Sigmoid colon (tissue), 4 donors: ENCODE results near the gene CCDC192.

Experiments used
- CTCF ChIP-seq, 4 experiments: fragments of 450-650 bp in 3 of 4; fragments of 200-600 bp in 1 of 4; IDR thresholded peaks; one replicate each; pipeline ENCODE4 v1.5.1; 2016 to 2019; ENCODE audit warnings: antibody characterized with exemption in 4 of 4, mild to moderate bottlenecking in 3 of 4, moderate library complexity in 2 of 4
- EP300 ChIP-seq, 4 donors: sonication (generic); formaldehyde crosslinking; IDR thresholded peaks; one replicate each; pipeline ENCODE4 v1.6.1; 2017; ENCODE audit warnings: antibody characterized with exemption in 4 of 4
- POLR2A ChIP-seq, 2 donors: fragments of 450-650 bp; IDR thresholded peaks; one replicate each; pipeline ENCODE4 v1.6.1; 2016; ENCODE audit warnings: antibody characterized with exemption in 2 of 2, mild to moderate bottlenecking in 2 of 2, moderate library complexity in 2 of 2
- POLR2AphosphoS5 ChIP-seq, 4 donors: sonication (generic); formaldehyde crosslinking; IDR thresholded peaks; one replicate each; pipeline ENCODE4 v1.6.1; 2017; ENCODE audit warnings: antibody characterized with exemption in 4 of 4

GRCh38 chr5:127906562-127907204, 203.5 kb downstream of the CCDC192 start:
- TF ChIP-seq POLR2A (IDR thresholded peaks at IDR 0.05) (no peak), CTCF (IDR thresholded peaks at IDR 0.05) (no peak), POLR2AphosphoS5 (IDR thresholded peaks at IDR 0.05) (no peak), EP300 (IDR thresholded peaks at IDR 0.05) (no peak)
